H1 (cell line): ENCODE measurements around the gene RAD51B. TPM values are rescaled to one million over a fixed set of nuclear protein-coding genes. Genes with fewer than 3 reads are reported as not detected.

Source experiments
- CTCF ChIA-PET: fragments of 300-600 bp; sonication (Branson Sonifier 250); formaldehyde crosslinking; loops from one replicate; lab custom pipeline; 2021; ENCODE audit not compliant: partially characterized antibody; lab: Charles Lee
- POLR2A ChIA-PET: fragments of 300-600 bp; sonication (Branson Sonifier 250); formaldehyde crosslinking; loops from one replicate; lab custom pipeline; 2021; ENCODE audit warnings: inconsistent platforms; ENCODE audit not compliant: partially characterized antibody; lab: Charles Lee
- DNase-seq, 2 experiments: peaks; one replicate each; pipeline versions ENCODE4 v3.0.0 to v3.0.0-alpha.2; 2010 to 2022; ENCODE audit warnings: low spot score in 2 of 2, low read depth in 1 of 2, mixed read lengths in 1 of 2
- FAIRE-seq: peaks from 2 replicates; lab custom pipeline; 2011; peaks lifted over from hg19 to GRCh38; lab: Jason Lieb, UNC
- H2AFZ ChIP-seq: 2 replicates; pipeline ENCODE4 v1.8.1; 2012; ENCODE audit warnings: low read length, inconsistent platforms
- H2AK5ac ChIP-seq: 2 replicates; pipeline ENCODE4 v1.6.1; 2013; ENCODE audit warnings: low read depth, low read length
- H2BK120ac ChIP-seq: replicated peaks from 2 replicates; pipeline ENCODE3; 2013; ENCODE audit warnings: low read depth, low read length, inconsistent platforms
- H2BK12ac ChIP-seq: 2 replicates; pipeline ENCODE4 v1.6.1; 2013; ENCODE audit warnings: low read depth, low read length
- H2BK15ac ChIP-seq: 2 replicates; pipeline ENCODE4 v1.6.1; 2013; ENCODE audit warnings: low read length
- H2BK20ac ChIP-seq: 2 replicates; pipeline ENCODE4 v1.6.1; 2013; ENCODE audit warnings: low read length
- H2BK5ac ChIP-seq: 2 replicates; pipeline ENCODE4 v1.6.1; 2013; ENCODE audit warnings: low read depth, low read length
- H3K14ac ChIP-seq: 2 replicates; pipeline ENCODE4 v1.6.1; 2013; ENCODE audit warnings: inconsistent platforms; ENCODE audit not compliant: insufficient read length
- H3K18ac ChIP-seq: 2 replicates; pipeline ENCODE4 v1.6.1; 2013; ENCODE audit warnings: low read length; ENCODE audit errors: extremely low read depth
- H3K23ac ChIP-seq: 2 replicates; pipeline ENCODE4 v1.6.1; 2013; ENCODE audit warnings: inconsistent platforms; ENCODE audit not compliant: insufficient read length
- H3K23me2 ChIP-seq: 2 replicates; pipeline ENCODE4 v1.6.1; 2013; ENCODE audit warnings: low read depth, low read length
- H3K27ac ChIP-seq: 2 replicates; pipeline ENCODE4 v1.6.1; 2011; ENCODE audit warnings: low read depth, low read length, inconsistent platforms
- H3K27me3 ChIP-seq, 4 experiments: replicated peaks in 1 of 4; 1 replicate in 1 of 4; 2 replicates in 3 of 4; pipeline versions ENCODE4 v1.6.1 to v1.8.1; 2011 to 2013; ENCODE audit warnings: low read length in 3 of 4, mild to moderate bottlenecking in 3 of 4, inconsistent platforms in 2 of 4, mixed read lengths in 2 of 4, moderate library complexity in 1 of 4; ENCODE audit not compliant: control insufficient read depth in 3 of 4, insufficient read depth in 3 of 4; ENCODE audit errors: extremely low read depth in 1 of 4
- H3K36me3 ChIP-seq, 4 experiments: 2 replicates each; pipeline versions ENCODE4 v1.6.1 to v1.8.1; 2011 to 2013; ENCODE audit warnings: mild to moderate bottlenecking in 4 of 4, low read length in 3 of 4, moderate library complexity in 2 of 4, control low read depth in 1 of 4, inconsistent platforms in 1 of 4; ENCODE audit not compliant: insufficient read depth in 4 of 4, control insufficient read depth in 2 of 4
- H3K4ac ChIP-seq: replicated peaks from 2 replicates; pipeline ENCODE3; 2013; ENCODE audit warnings: low read length, low read depth, mixed read lengths, inconsistent platforms; ENCODE audit not compliant: insufficient read length
- H3K4me1 ChIP-seq, 4 experiments: replicated peaks in 1 of 4; 1 replicate in 1 of 4; 2 replicates in 3 of 4; pipeline versions ENCODE4 v1.6.1 to v1.8.1; 2011 to 2013; ENCODE audit warnings: low read length in 3 of 4, inconsistent platforms in 2 of 4, mixed read lengths in 1 of 4; ENCODE audit not compliant: insufficient read depth in 4 of 4, control insufficient read depth in 3 of 4
- H3K4me2 ChIP-seq, 2 experiments: 2 replicates each; pipeline versions ENCODE4 v1.6.1 to v1.8.1; 2011 to 2013; ENCODE audit warnings: low read depth in 2 of 2, low read length in 2 of 2, control low read depth in 1 of 2, inconsistent platforms in 1 of 2, mild to moderate bottlenecking in 1 of 2; ENCODE audit not compliant: insufficient read depth in 1 of 2
- H3K4me3 ChIP-seq, 4 experiments: fragments of 200-600, 300-600 bp in 1 of 4; sonication (generic), shearing (Covaris generic), sonication (Bioruptor Twin) in 1 of 4; 2 replicates each; pipeline versions ENCODE4 v1.5.1 to v1.8.1; 2011 to 2016; ENCODE audit warnings: low read length in 4 of 4, low read depth in 3 of 4, control low read depth in 2 of 4, inconsistent platforms in 2 of 4, mild to moderate bottlenecking in 2 of 4, mixed read lengths in 1 of 4, moderate library complexity in 1 of 4; ENCODE audit not compliant: insufficient read depth in 2 of 4; ENCODE audit errors: extremely low read depth in 1 of 4
- H3K56ac ChIP-seq: replicated peaks from 2 replicates; pipeline ENCODE3; 2013; ENCODE audit warnings: low read depth, mild to moderate bottlenecking, mixed read lengths, low read length, inconsistent platforms; ENCODE audit not compliant: insufficient read length
- H3K79me1 ChIP-seq: 2 replicates; pipeline ENCODE4 v1.6.1; 2013; ENCODE audit warnings: low read depth, low read length, control low read depth
- H3K79me2 ChIP-seq, 2 experiments: 2 replicates each; pipeline versions ENCODE4 v1.6.1 to v1.8.1; 2012 to 2013; ENCODE audit warnings: low read length in 2 of 2, mild to moderate bottlenecking in 2 of 2, inconsistent platforms in 1 of 2; ENCODE audit not compliant: insufficient read depth in 2 of 2, control insufficient read depth in 1 of 2
- H3K9ac ChIP-seq, 4 experiments: replicated peaks in 1 of 4; 1 replicate in 1 of 4; 2 replicates in 3 of 4; pipeline versions ENCODE4 v1.6.1 to v1.8.1; 2011 to 2013; ENCODE audit warnings: low read depth in 3 of 4, low read length in 3 of 4, control low read depth in 2 of 4, mild to moderate bottlenecking in 2 of 4, moderate library complexity in 2 of 4, inconsistent platforms in 1 of 4; ENCODE audit errors: extremely low read depth in 1 of 4
- H3K9me3 ChIP-seq, 2 experiments: 2 replicates each; pipeline versions ENCODE4 v1.6.1 to v1.8.1; 2012 to 2013; ENCODE audit warnings: mild to moderate bottlenecking in 2 of 2, moderate library complexity in 2 of 2, control low read depth in 1 of 2, inconsistent platforms in 1 of 2, low read depth in 1 of 2, low read length in 1 of 2, mixed read lengths in 1 of 2; ENCODE audit not compliant: insufficient read depth in 2 of 2
- H4K20me1 ChIP-seq, 2 experiments: replicated peaks in 1 of 2; 2 replicates each; pipeline versions ENCODE3 to v1.8.1; 2011 to 2013; ENCODE audit warnings: inconsistent platforms in 2 of 2, low read length in 2 of 2, mild to moderate bottlenecking in 1 of 2; ENCODE audit not compliant: insufficient read depth in 2 of 2, control insufficient read depth in 1 of 2
- H4K5ac ChIP-seq: 2 replicates; pipeline ENCODE4 v1.6.1; 2013; ENCODE audit warnings: low read length, low read depth, mixed read lengths, inconsistent platforms; ENCODE audit not compliant: insufficient read length
- H4K8ac ChIP-seq: 2 replicates; pipeline ENCODE4 v1.8.0; 2013; ENCODE audit warnings: mild to moderate bottlenecking, moderate library complexity, low read length, inconsistent platforms; ENCODE audit not compliant: insufficient read depth; ENCODE audit errors: extremely low read depth
- H4K91ac ChIP-seq: replicated peaks from 2 replicates; pipeline ENCODE3; 2013; ENCODE audit warnings: low read length, mixed read lengths, inconsistent platforms; ENCODE audit not compliant: insufficient read length
- BCL11A ChIP-seq, 2 experiments: IDR thresholded peaks; one replicate each; pipeline ENCODE4 v1.6.1; 2011; ENCODE audit warnings: low read depth in 2 of 2, low read length in 2 of 2, mild to moderate bottlenecking in 2 of 2
- BRCA1 ChIP-seq: IDR thresholded peaks from 2 replicates; pipeline ENCODE4 v1.6.1; 2012; ENCODE audit warnings: low read depth, low read length, improper control_type of control experiment
- CHD1 ChIP-seq: IDR thresholded peaks from 2 replicates; pipeline ENCODE4 v1.6.1; 2012; ENCODE audit warnings: low read depth, low read length, improper control_type of control experiment
- CTBP2 ChIP-seq: IDR thresholded peaks from 2 replicates; pipeline ENCODE4 v1.7.0; 2011; ENCODE audit warnings: borderline replicate concordance, mild to moderate bottlenecking, moderate library complexity, mixed read lengths, low read length; ENCODE audit not compliant: insufficient read depth, insufficient read length
- EP300 ChIP-seq, 2 experiments: IDR thresholded peaks; 1 replicate in 1 of 2; 2 replicates in 1 of 2; pipeline ENCODE4 v1.6.1; 2011 to 2012; ENCODE audit warnings: low read depth in 2 of 2, low read length in 2 of 2, mild to moderate bottlenecking in 2 of 2, borderline replicate concordance in 1 of 2, inconsistent platforms in 1 of 2, moderate library complexity in 1 of 2
- FOSL1 ChIP-seq: IDR thresholded peaks from 2 replicates; pipeline ENCODE4 v1.6.1; 2011; ENCODE audit warnings: mild to moderate bottlenecking, low read depth, low read length, moderate library complexity; ENCODE audit not compliant: insufficient read depth
- HDAC6 ChIP-seq: IDR thresholded peaks from one replicate; pipeline ENCODE4 v1.7.1; 2012; ENCODE audit warnings: low read depth, mild to moderate bottlenecking, inconsistent platforms, low read length, moderate library complexity
- POLR2A ChIP-seq, 2 experiments: IDR thresholded peaks; 1 replicate in 1 of 2; 2 replicates in 1 of 2; pipeline ENCODE4 v1.6.1; 2011; ENCODE audit warnings: low read depth in 2 of 2, low read length in 2 of 2, mild to moderate bottlenecking in 2 of 2; ENCODE audit errors: control extremely low read depth in 1 of 2
- RBBP5 ChIP-seq: IDR thresholded peaks from 2 replicates; pipeline ENCODE4 v1.7.1; 2012; ENCODE audit warnings: low read depth, mild to moderate bottlenecking, inconsistent platforms, low read length, moderate library complexity, borderline replicate concordance
- SAP30 ChIP-seq: fragments of 300-600 bp; sonication (generic); IDR thresholded peaks from 2 replicates; pipeline ENCODE4 v1.7.1; 2012; ENCODE audit warnings: low read length, moderate library complexity, mild to moderate bottlenecking, inconsistent platforms; ENCODE audit not compliant: insufficient read depth, insufficient replicate concordance
- SP2 ChIP-seq: IDR thresholded peaks from 2 replicates; pipeline ENCODE4 v1.6.1; 2012; ENCODE audit warnings: mild to moderate bottlenecking, low read length, inconsistent platforms
- SRF ChIP-seq: IDR thresholded peaks from 2 replicates; pipeline ENCODE4 v1.6.1; 2011; ENCODE audit warnings: mild to moderate bottlenecking, low read depth, low read length, moderate library complexity
- TCF12 ChIP-seq: IDR thresholded peaks from 2 replicates; pipeline ENCODE4 v1.6.1; 2011; ENCODE audit warnings: low read depth, mild to moderate bottlenecking, low read length
- ZNF274 ChIP-seq: IDR thresholded peaks from 2 replicates; pipeline ENCODE4 v1.7.0; 2012; ENCODE audit warnings: low read length, borderline replicate concordance; ENCODE audit errors: extremely low read depth
- WGBS, 2 experiments: shearing (Covaris generic) in 1 of 2; methylation state at CpG; one replicate each; pipeline versions ENCODE4 v1.1.6 to v1.1.7; 2013 to 2015; ENCODE audit warnings: low lambda C conversion rate in 2 of 2, mixed read lengths in 2 of 2, inconsistent platforms in 1 of 2, low coverage in 1 of 2, missing lambda C conversion rate in 1 of 2; ENCODE audit not compliant: insufficient replicate concordance in 2 of 2, insufficient coverage in 1 of 2, insufficient read length in 1 of 2; ENCODE audit errors: extremely low coverage in 1 of 2, missing lambda C conversion rate in 1 of 2; 5-methylcytosine and 5-hydroxymethylcytosine counted together
- polyA plus RNA-seq, 7 experiments: library from polyadenylated mRNA; depleted of rRNA in 3 of 7; stranded (reverse) in 5 of 7; unstranded in 2 of 7; fragments of >200 nt in 5 of 7; fragments of 200-250 nt in 2 of 7; gene quantifications; 1 replicate in 5 of 7; 2 replicates in 1 of 7; 4 replicates in 1 of 7; pipeline versions ENCODE4 v1.2.1 to v1.2.3, GENCODE V29; 2011 to 2013; ENCODE audit warnings: missing spikeins in 2 of 7, mixed read lengths in 2 of 7
- total RNA-seq: library from RNA; stranded (reverse); fragmentation: NEBNext Ultra II Directional; extraction: Animal tissue kit (Norgen Biotek cat#: 25700); gene quantifications from 2 replicates; pipeline ENCODE4 v1.2.1, GENCODE V29; 2021

Gene RAD51B
- total and polyA plus RNA-seq, 2 of the 8 experiments (the other 6 are each of a cell fraction or from before 2014, with no cell fraction given): 3.9 to 14.9 TPM

- Histone ChIP-seq H3K18ac (peak overlapping the region; percentile 81), H4K91ac (peak overlapping the region; percentile 62), H3K27ac (no peak overlapping the region; the same call in 1 of the 2 replicates), H3K9ac (no peak overlapping the region), H3K79me1 (no peaks in the 10 kb centered on the region), H3K4ac (no peak overlapping the region), H4K8ac (no peak overlapping the region), H2BK12ac (peak overlapping the region; percentile 64; the same call in 1 of the 2 replicates), H3K14ac (no peak overlapping the region), H3K36me3 (no peaks in the 10 kb centered on the region), H3K56ac (no peak overlapping the region), H3K4me1 (peaks cover 16 to 35% (median 28%) of the 10 kb centered on the region in 4 experiments), H3K27me3 (no peaks in the 10 kb centered on the region), H3K79me2 (no peaks in the 10 kb centered on the region), H2AK5ac (0 out of 2 replicates have a peak overlapping the region, but pooled peaks have one; percentile 91), H2BK20ac (peak overlapping the region; percentile 15; the same call in 1 of the 2 replicates), H2BK15ac (no peak overlapping the region), H3K23me2 (no peaks in the 10 kb centered on the region), H4K20me1 (no peaks in the 10 kb centered on the region), H3K4me2 (peak overlapping the region in 1 of 2 experiments; percentile 22; a peak in 1 of 4 replicates), H4K5ac (no peak overlapping the region), H3K9me3 (no peaks in the 10 kb centered on the region), H3K23ac (no peak overlapping the region), H2BK5ac (peak overlapping the region; percentile 36; the same call in 1 of the 2 replicates), H2AFZ (no peak overlapping the region), H3K4me3 (peak overlapping the region in 1 of 4 experiments; percentile 4; a peak in 1 of 8 replicates), H2BK120ac (peak overlapping the region; percentile 88)
- ChIA-PET POLR2A (interaction anchor here (0.9 to 2.1 kb wide), 7 partner anchors 9 to 323 kb away, joined by 3 to 9 read pairs (median 5); partner anchors contain the start of gene ZFP36L1), CTCF (interaction anchor here (0.6 to 1.5 kb wide), 5 partner anchors 23 to 346 kb away, joined by 3 to 4 read pairs (median 3); no protein-coding TSS in a partner anchor)
- no peak for DNase-seq
- FAIRE-seq: no peak
- WGBS, 2 experiments: 89% methylated on average over 1 of the region's 1 CpG; no CpG with 5 or more reads in 1 of the 2 experiments
- TF ChIP-seq FOSL1: no peak
- no peak for TF ChIP-seq TCF12
- no peak for TF ChIP-seq SRF
- no peak for TF ChIP-seq CHD1
- no peak for TF ChIP-seq POLR2A (IDR thresholded peaks at IDR 0.05; ENCODE audit: control extremely low read depth in 1 of 2, low read depth in 2 of 2, low read length in 2 of 2)
- no peak for TF ChIP-seq RBBP5
- TF ChIP-seq HDAC6: no peak
- TF ChIP-seq BRCA1: no peak
- no peak for TF ChIP-seq EP300 (IDR thresholded peaks at IDR 0.05; ENCODE audit: borderline replicate concordance in 1 of 2, low read depth in 2 of 2, low read length in 2 of 2)
- TF ChIP-seq SAP30: no peak
- no peak for TF ChIP-seq SP2
- no peak for TF ChIP-seq ZNF274
- no peak for TF ChIP-seq CTBP2
- TF ChIP-seq BCL11A (IDR thresholded peaks at IDR 0.05; ENCODE audit: low read depth in 2 of 2, low read length in 2 of 2): no peak
These were observed 650.8 kb downstream of the RAD51B start for GRCh38 chr14:68470361-68470760.
